GM19324 (cell line): ENCODE results near the gene GALNT6.

ENCODE experiments used
- ATAC-seq: cut with Tn5 transposase; IDR thresholded peaks from one replicate; pipeline ENCODE4 v1.9.1; 2021; ENCODE audit warnings: mild to moderate bottlenecking, moderate library complexity; ENCODE audit not compliant: unreplicated experiment, low FRiP score

GALNT6 gene

GRCh38 chr12:51383269-51383905 lies 7.8 kb downstream of the GALNT6 start:
- no peak for ATAC-seq

DNA sequence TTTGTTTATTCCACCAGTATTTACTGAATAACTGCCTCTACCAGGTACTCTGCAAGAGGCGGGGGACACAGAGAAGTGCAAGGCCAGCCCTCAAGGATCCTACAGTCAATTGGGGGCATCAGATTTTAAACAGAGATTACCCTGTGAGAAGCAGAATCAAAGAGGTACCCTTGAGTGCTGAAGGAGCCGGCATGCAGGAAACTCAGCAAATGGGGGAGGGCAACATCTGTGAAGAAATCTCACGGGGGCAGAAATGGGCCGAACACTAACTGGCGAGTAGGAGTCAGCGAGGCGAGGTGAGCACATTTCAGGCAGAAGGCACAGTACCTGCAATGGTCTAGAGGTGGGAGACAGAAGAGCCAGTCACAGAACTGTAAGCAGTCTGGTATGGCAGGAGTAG lies 9.0 kb downstream of the GALNT6 start:
- no peak for ATAC-seq

DNA sequence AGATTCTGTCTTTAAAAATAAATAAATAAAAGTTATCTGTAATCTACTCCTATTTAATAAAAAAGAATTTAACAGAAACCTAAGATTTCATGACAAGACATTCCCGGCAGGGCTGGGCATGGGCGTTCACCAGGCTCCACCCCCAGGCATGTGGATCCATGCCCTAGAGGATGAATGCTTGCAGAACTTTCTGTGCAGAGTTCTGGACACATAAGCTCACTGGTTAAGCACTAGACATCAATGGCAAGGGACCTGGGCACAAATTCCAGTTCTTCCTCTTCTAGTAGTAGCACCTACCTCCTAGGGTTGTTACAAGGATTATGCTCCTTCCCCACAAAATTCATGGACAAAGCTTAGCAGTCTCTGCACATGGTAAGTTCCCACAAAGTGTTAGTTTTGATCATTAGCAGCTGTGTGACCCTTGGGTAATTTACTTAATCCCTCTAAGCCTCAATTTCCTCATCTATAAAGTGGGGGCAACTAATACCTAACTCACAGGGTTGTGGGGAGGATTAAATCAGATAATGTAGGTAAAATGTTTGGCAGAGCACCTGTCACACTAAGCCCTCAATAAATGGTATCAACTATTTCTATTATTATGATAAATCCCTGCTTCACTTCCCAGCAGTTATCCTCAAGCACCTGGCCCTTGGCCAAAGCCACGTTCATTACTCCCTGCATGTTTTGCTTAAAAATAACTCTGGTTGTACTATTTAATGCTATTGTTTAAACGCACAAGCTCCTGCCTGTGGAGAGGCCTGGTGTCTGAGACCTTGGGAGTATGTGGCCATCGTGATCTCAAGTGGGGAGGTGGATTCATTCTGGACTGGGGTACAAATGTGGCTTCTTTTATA lies 9.8 kb downstream of the GALNT6 start:
- no peak for ATAC-seq

GRCh38 chr12:51379571-51379970 lies 11.6 kb downstream of the GALNT6 start:
- no peak for ATAC-seq

- ATAC-seq: no peak
These were observed 12.5 kb downstream of the GALNT6 start for GRCh38 chr12:51378749-51379148.

DNA sequence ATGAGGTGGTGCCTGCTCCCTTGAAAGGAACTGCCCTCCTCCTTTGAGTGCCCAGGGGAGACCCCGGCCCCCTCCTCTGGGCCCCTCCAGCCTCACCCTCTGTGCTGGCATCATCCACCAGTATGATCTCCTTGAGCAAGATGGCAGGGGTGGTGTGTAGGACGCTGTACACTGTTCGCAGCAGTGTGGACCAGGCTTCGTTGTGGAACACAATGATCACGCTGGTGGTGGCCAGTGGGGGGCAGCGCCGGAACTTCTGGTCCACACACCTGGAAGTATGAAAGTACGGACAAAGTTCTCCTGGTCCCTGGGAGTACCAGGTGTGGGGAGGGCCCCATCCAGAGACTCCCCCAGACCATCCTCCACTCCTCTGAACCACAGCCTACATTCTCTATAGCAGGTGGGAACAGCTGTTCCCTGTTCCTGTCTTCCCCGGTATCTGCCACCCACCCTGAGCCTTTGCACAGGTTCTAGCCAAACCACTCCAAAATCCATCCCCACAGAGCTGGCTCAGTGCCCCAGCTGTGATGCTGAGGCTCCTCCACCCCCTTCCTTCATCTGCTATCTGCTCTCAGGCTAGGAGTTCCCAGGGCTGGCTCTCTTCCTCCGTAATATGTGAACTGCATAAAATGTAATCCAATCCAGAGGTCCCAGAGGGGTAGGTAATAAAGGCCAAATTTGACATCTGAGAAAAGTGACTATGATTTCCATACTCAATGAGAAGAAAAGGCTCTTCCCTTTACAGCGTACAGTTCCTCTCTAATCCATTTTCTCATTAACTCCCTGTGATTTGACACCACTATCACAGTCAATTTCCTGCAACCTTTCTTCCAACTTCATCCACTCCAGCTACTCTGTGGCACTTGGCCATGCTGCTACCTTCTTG lies 13.9 kb downstream of the GALNT6 start:
- no peak for ATAC-seq

GRCh38 chr12:51374856-51375255 lies 16.4 kb downstream of the GALNT6 start:
- no peak for ATAC-seq

- ATAC-seq: no peak
These were observed 16.8 kb downstream of the GALNT6 start for GRCh38 chr12:51374361-51374760.

DNA sequence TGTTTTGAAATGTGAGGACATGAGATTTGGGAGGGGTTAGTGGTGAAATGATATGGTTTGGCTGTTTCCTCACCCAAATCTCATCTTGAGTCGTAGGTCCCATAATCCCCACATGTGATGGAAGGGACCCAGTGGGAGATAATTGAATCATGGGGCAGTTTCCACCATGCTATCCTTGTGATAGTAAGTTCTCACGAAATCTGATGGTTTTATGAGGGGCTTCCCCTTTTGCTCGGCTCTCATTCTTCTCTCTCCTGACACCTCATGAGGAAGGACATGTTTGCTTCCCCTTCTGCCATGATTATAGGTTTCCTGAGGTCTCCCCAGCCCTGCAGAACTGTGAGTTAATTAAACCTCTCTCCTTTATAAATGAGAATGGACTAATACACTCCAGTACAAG lies 18.0 kb downstream of the GALNT6 start:
- ATAC-seq: no peak

DNA sequence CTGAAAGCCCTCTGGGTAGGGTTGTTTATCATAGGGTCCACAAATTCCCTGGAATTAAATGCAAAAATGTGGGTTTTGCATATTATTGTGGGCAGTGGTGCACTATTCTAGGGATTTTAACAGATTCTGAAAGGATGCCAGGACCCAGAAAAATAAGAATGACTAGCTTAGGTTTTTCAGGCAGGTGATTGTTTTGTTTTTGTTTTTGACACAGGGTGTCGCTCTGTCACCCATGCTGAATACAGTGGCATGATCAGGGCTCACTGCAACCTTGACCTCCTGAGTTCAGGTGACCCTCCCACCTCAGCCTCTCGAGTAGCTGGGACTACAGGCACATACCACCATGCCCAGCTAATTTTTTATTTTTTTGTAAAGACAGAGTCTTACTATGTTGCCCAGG lies 19.2 kb downstream of the GALNT6 start:
- no peak for ATAC-seq

GRCh38 chr12:51371295-51371953 lies 19.8 kb downstream of the GALNT6 start:
- no peak for ATAC-seq

- ATAC-seq: no peak
These were observed 20.5 kb downstream of the GALNT6 start for GRCh38 chr12:51370667-51371066.

DNA sequence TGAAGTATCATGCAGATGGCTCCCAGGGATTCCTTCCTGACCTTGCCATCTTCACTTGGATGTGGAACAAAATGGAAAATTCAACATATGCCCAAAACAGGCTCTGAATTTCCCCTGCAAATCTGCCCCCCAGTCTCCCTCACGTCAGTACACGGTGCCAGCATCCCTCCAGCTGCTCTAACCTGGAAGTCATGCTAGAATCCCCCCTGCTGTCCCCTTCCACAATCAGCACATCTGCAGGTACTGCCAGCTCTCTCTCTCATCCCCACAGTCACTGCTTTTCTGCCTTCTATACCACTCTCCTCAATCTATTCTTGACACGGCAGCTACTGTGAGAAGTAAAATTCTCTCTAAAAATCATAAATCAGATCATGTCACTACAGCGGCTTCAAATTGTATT lies 21.6 kb downstream of the GALNT6 start:
- no peak for ATAC-seq

DNA sequence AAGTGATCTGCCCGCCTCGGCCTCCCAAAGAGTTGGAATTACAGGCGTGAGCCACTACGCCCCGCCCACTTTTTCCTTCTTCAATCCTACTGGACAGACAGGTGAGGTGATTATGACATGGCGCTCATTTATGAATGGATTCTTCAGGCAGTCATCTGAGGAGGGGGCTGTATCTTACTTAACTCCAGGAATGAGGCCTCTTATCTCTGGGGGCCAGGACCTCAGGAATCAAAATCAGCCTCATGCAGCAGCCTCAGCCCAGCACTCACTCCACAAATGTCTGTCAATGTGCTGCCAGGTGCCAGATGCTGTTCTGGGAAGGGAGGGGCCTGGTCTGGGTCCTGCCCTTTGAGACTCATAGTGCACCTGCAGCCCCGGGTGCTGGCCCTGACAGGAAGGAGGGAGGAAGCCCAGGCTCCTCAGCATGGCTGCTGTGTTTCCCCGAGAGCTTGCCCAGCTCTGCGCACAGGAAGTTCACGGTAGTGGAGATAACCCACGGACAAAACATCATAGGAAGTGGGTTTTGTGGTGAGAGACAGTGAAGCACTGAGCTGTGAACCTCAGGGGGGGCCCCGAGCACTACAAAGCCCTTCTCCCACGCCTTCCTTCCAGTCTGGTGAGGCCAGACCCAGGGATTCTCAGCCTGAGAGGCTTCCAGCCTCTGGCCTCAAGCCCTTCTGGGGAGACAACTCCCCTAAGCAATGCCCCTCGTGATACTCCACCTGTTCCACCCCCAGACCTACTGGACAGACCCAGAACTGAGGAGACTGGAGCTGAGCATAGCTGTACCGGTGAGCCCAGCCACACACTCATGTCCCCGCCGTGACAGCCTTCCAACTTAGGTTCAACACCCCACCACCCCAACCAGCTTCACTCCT lies 22.3 kb downstream of the GALNT6 start:
- ATAC-seq: peak; percentile 99

DNA sequence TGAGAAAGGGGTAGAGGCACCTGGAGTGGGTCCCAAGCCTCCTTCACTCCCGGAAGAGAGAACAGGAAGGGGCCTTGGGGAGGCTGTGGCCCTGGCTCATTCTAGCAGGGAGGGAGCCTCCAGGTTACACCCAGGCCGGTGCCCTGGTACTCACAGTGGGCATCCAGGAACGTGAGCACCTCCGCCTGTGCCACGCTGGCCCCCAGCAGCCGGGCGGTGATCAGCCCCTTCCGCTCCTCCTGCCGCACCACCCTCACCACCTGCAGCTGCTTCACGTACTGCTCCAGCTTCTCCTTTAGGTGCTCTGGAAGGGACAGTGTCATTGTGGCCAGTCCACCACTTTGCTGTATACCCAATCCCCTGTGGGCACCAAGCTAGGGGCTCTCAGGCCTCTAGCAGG lies 25.9 kb downstream of the GALNT6 start:
- ATAC-seq: no peak

GRCh38 chr12:51364001-51364400 lies 27.2 kb downstream of the GALNT6 start:
- ATAC-seq: no peak

- ATAC-seq: no peak
These were observed 28.4 kb downstream of the GALNT6 start for GRCh38 chr12:51362747-51363342.

DNA sequence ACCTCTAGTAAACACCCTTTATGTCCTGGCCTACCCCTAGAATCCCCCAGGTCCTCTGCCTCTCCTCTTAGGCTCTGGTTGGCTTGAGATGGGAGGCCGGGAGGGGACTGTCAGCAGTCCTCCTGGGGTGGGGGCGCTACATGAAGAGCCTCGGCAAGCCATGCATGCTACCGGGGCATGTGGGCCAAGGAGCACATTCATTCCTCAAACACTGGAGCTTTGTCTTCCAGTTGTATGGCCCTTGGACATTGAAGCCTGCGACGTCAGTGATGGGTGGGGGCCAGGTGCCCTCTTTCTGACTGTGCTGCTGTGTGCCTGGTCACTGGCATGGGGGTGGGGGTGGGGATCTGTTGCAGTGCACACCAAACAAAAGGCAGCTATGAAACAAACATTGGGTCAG lies 28.9 kb downstream of the GALNT6 start:
- ATAC-seq: no peak
